Stimulated activated CD8-positive, alpha-beta memory T cell treated with anti-CD3 and anti-CD28 coated beads, Interleukin-7, amount 100 ng/mL, for 24 hours (primary cell): ENCODE data around the gene MBNL1.
"Not testable (repeated sequence)": the region's sequence is repeated elsewhere in the genome, so short reads cannot be mapped to it uniquely, and the experiment has no call there.

ENCODE experiments used
- DNase-seq: peaks from one replicate; pipeline ENCODE4 v3.0.0-alpha.2; 2020; ENCODE audit warnings: low read depth

MBNL1 gene

GRCh38 chr3:152350139-152350538 is 81.4 kb downstream of the MBNL1 start:
- no peak for DNase-seq

DNA sequence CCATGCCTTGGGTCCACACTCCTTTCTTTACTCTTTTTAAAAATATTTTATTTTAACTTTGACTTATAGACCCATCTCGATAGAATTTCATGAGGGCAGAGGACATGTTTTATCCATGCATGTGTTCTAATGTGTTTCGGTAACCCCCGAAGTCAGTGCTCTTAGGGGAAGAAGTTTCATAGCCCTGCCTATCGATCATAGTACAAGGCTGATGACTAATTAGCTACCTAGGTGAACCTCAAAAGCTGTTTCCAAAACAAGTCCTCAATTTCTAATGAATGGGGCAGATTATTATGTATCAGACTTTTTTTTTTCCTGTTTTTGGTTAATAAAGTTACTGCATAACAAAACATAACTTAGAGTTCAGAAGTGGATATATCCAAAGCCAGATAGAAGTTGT is 82.0 kb downstream of the MBNL1 start:
- no peak for DNase-seq

- no peak for DNase-seq
Observed at GRCh38 chr3:152352554-152352953, 83.8 kb downstream of the MBNL1 start.

DNA sequence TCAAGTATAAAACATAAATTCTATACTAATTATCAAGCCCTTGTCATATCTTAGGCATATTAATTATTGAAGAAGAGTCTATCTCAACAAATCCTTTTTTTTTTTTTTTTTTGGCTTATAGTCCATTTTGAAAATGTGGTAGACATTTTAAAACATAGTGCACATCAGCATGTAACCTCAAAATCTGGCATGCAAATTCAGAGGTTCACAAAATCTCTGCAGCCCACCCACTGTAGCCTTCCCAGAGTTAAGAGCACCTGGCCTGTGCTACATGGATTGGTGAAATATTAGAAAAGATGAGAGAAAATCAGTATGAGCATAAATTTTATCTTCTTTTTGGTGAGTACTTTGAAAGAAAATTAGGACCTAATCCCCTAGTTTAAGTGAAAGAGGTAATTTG is 84.8 kb downstream of the MBNL1 start:
- DNase-seq: no peak

- no peak for DNase-seq
Observed at GRCh38 chr3:152355744-152356665, 87.3 kb downstream of the MBNL1 start.

- no peak for DNase-seq
Observed at GRCh38 chr3:152356870-152357276, 88.1 kb downstream of the MBNL1 start.

GRCh38 chr3:152357587-152357986 is 88.9 kb downstream of the MBNL1 start:
- no peak for DNase-seq

DNA sequence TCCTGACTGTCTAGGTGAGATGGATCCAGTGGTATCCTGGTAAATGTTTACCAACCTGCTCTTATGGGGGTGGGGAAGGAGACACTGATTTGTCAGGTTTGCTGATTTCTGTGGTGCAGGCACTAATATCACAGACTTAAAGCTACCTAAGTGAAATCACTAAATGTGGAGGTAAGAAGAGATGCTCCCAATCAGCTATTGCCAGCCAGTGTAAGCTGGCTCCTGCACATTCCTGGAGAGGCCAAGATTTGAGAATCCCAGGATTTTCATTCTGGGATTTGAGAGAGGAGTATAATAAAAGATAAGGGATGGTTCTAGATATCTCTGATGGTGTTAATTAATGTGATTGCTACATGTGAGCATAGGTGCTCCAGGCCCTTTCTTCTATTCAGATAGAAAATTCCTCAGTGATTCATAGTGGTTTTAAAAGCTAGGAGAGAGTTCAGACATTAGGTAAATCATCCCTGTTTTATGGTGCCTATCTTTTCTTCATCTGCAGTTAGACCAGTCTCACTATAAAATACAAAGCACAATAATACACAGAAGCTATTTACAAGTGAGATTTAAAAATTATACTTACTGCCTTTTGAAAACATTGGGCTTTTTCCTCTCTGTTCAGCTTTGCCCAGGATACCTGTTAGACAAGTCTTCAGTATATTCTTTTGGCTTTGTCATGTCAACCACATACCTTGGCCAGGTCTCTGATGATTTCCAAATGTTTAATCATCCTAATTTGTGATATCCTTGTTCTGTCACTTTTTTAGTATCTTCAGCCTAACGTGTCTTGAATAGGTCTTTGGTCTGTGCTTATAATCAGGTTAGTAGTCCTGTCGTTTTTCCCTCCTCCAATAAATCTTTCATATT is 90.9 kb downstream of the MBNL1 start:
- DNase-seq: no peak

DNA sequence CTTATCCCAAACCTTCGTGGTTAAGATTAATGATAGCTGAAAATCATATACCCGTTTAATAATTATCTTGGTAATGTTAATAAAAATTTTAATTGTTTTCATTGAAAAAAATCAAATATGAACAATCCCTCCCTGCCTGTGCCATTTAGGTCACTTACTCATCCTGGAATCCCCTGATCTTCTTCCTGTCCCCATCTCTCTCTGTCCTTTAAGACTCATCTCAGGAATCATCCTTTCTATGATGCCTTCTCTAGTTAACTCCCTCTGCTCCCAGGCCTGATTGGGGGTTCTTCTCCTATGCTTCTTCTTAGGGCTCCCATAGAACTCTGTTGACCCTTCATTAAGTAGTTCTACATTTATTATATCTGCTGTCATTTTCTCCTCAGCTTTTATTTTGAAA is 91.6 kb downstream of the MBNL1 start:
- no peak for DNase-seq

GRCh38 chr3:152360966-152361365 is 92.2 kb downstream of the MBNL1 start:
- DNase-seq: no peak

- DNase-seq: no peak
Observed at GRCh38 chr3:152362086-152362485, 93.4 kb downstream of the MBNL1 start.

- no peak for DNase-seq
Observed at GRCh38 chr3:152364237-152364636, 95.5 kb downstream of the MBNL1 start.

- no peak for DNase-seq
Observed at GRCh38 chr3:152365126-152365525, 96.4 kb downstream of the MBNL1 start.

GRCh38 chr3:152365766-152366593 is 97.3 kb downstream of the MBNL1 start:
- DNase-seq: no peak

DNA sequence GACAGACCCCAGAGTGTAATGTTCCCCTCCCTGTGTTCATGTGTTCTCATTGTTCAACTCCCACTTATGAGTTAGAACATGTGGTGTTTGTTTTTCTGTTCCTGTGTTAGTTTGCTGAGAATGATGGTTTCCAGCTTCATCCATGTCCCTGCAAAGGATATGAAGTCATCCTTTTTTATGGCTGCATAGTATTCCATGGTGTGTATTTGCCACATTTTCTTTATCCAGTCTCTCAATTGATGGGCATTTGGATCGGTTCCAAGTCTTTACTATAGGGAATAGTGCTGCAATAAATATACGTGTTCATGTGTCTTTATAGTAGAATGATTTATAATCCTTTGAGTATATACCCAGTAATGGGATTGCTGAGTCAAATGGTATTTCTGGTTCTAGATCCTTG is 98.5 kb downstream of the MBNL1 start:
- DNase-seq: not testable (repeated sequence)

DNA sequence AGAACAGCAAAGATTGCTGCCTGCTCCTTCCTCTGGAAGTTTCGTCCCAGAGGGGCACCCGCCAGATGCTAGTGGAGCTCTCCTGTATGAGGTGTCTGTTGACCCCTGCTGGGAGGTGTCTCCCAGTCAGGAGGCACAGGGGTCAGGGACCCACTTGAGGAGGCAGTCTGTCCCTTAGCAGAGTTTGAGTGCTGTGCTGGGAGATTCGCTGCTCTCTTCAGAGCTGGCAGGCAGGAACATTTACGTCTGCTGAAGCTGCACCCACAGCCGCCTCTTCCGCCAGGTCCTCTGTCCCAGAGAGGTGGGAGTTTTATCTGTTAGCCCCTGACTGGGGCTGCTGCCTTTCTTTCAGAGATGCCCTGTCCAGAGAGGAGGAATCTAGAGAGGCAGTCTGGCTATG is 103.9 kb downstream of the MBNL1 start:
- not testable (repeated sequence) for DNase-seq

DNA sequence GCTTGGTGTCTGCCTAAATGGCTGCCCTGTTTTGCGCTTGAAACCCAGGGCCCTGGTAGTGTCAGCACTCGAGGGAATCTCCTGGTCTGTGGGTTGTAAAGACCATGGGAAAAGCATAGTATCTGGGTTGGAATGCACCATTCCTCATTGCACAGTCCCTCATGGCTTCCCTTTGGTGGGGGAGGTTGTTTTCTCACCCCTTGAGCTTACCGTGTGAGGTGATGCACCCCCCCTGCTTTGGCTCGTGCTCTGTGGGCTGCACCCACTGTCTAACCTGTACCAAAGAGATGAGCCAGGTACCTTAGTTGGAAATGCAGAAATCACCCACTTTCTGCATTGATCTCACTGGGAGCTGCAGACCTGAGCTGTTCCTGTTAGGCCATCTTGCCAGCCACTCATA is 104.7 kb downstream of the MBNL1 start:
- DNase-seq: no peak

GRCh38 chr3:152374262-152374990 is 105.7 kb downstream of the MBNL1 start:
- DNase-seq: no peak

DNA sequence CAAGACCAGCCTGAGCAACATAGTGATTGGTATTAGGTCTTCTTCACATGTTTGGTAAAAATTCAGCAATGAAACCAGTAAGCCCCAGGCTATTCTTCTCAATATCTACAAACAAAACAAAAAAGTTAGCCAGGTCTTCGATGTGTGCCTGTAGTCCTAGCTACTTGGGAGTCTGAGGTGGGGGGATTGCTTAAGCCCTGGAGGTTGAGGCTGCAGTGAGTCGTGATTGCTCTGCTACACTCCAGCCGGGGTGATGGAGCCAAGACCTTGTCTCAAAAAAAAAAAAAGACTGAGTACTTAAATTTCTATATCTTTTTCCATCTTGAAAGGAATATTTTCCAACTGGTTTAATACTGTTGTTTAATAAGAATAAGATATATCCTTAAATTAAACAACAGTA is 106.8 kb downstream of the MBNL1 start:
- no peak for DNase-seq

- DNase-seq: no peak
Observed at GRCh38 chr3:152376351-152377183, 107.8 kb downstream of the MBNL1 start.

DNA sequence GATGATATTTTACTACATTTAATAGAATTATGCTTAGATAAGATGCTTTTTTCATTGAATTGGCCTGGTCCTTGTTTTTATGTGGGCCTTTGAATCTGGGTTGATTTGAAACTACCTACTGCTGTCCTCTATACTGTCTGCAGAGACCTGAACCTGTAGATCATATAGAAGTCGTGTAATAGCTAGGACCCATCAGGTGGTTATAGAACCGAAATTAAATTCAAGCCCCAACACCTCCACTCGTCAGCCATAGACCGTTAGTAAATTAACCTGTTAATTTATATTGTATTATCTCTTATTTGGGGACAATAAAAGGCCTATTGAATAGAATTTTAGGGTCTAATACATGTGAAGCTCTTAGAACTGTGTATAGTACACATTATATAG is 108.4 kb downstream of the MBNL1 start:
- DNase-seq: no peak
